Measurements from ENCODE around the gene TBX4.
"Not testable (repeated sequence)": the region's sequence is repeated elsewhere in the genome, so short reads cannot be mapped to it uniquely, and the experiment has no call there.

TBX4 gene

GRCh38 chr17:61502292-61502691, 50.1 kb downstream of the TBX4 start:
- no peak for DNase-seq

- DNase-seq: no peak
These were observed 51.7 kb downstream of the TBX4 start for GRCh38 chr17:61503961-61504360.

- DNase-seq: no peak
These were observed 52.5 kb downstream of the TBX4 start for GRCh38 chr17:61504697-61505096.

GRCh38 chr17:61505846-61506627, 53.8 kb downstream of the TBX4 start:
- DNase-seq: no peak

DNA sequence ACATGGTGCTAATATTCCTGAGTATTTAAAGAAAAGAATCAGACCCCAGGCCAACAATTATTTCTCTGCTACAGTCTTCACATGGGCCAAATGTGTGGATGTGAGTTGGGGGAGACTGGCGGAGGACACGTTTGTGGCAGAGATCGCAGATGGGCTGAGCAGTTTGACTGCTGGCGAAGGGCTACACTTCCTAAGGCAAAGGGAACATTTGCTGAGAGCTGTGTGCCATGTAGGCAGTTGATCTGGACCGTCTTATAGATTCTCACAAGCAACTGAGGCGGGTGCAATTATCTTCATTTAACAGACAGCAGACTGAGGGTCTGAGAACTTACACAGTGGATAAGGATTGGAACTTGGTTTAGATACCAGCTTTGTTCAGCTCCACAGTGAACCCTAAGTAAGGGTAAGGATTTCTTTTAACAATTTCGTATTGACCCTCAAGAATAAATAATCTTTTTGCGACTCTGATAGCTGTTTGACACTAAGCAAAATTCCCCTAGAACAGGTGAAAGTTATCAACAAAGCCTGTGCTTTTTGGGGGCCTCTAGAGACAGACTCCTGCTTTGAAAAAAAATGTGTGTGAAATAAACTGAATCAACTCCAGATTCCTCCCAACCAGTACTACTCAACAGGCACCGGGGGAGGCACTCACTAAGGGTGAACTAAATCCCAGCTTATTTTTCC, 55.3 kb downstream of the TBX4 start:
- no peak for DNase-seq

DNA sequence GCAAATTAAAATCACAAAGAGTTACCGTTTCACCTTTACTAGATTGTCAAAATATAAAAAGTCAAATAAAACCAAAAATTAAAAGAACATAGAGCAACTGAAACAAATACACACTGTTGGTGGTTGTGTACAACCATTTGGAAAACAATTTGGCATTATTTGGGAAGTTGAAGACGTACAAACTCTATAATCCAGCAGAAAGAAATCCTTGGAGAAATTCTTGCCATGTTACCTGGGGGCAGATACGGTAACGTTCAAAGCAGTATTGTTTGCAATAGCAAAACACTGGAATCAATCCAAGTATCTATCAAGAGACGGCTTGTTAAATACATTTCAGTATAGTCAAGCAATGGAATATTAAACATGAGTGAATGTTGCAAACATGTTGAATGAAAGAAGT, 56.7 kb downstream of the TBX4 start:
- no peak for DNase-seq

DNA sequence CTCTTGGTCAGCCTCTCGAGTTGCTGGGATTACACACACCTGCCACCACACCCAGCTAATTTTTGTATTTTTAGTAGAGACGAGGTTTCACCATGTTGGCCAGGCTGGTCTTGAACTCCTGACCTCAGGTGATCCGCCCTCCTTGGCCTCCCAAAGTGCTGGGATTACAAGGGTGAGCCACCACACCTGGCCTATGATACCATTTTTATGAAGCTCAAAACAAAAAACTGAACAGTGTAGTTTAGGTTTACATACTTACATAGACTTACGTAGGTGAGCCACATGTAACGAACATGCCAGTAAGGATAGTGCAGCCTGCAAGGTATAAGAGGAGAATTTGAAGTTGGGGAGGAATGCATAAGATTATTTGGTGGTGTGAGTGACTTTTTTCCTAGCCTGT, 57.2 kb downstream of the TBX4 start:
- DNase-seq: not testable (repeated sequence)

- DNase-seq: no peak
These were observed 58.0 kb downstream of the TBX4 start for GRCh38 chr17:61510237-61510636.

DNA sequence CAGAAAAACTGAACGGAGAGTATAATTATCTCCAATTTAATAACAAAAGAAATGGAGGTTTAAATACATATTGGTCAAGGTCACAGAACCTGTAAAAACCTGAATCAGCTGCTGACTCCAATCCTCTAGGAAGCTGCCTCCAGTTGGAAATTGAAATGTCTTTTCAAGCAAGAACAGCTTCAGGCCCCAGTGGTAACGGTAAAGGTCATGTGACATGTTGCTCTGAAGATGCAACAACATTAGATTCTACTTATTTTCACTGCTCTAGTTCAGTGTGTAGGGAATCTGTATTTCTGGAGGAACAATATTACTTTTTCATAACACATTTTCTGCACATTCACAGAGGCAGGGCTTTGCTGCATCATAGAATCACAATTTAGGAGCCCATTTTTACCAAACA, 58.8 kb downstream of the TBX4 start:
- no peak for DNase-seq

GRCh38 chr17:61511480-61512182, 59.4 kb downstream of the TBX4 start:
- no peak for DNase-seq

GRCh38 chr17:61514491-61514890, 62.3 kb downstream of the TBX4 start:
- no peak for DNase-seq

DNA sequence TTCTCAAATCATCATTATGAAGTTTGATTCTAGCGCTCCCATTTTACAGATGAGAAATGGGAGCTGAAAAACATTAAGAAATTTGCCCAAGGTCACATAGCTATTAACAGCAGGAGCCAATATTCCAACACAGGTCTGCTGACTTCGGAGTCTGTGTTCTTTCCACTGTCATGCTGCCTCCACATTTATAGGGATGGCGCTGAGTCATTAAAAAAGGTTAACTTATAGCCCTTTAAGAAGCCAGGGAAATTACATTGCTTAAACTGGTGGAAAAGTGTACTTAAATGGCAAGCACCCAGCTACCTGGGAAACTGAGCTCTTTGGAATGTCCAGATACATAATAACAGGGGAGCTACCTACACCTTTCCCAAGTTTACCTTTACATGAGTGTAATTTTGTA, 65.0 kb downstream of the TBX4 start:
- no peak for DNase-seq

DNA sequence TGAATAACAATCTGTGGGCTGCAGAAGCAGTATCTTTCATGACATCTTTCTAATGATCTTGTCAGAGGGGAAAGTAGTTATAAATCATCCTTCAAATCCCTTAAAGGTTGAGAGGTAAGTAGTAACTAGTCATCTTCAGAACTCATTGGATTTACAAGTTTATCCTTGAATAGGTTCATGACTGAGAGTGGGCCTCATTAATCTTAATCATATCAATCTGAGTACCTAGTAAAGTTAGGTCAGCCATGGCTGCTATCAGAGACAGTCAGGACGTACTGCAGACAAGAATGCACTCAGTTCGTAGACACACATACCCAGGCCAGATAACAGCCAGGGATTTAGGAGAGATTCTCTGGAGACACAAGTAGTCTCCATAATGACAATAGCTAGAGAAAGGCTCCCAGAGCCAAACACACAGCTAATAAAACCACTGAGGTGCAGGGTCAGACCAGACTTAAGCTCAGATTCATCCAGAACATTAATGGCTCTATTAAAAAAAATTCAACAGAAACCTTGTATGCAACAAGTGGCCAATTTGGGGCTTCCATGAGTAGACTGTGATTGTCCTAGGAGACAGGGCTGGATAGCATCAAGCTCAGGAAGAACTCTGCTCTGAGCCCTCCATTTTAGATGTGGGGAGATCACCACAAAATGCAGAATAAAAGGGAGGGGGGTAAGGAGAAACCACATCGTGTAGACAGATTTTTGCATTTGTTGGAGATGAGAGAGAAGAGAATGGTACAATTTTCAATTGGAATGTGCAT, 65.8 kb downstream of the TBX4 start:
- no peak for DNase-seq

DNA sequence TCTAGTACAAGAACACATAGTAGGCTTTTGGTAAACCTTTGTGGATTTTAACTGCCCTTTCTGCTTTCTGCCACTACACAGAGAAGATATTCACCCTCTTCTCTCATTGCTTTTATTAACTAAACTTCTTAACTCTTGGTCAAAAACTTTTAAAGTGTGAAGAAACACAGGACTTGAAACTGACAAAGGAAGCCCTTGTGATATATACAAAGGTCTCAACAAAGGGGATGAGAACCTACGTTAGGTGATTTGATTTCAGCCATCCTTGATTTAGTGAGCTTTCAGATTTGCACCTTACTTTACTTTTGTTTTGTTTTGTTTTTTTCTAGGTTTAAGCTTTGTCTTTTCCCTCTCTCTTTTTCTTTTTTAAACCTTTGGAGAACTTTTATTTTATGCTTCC, 66.9 kb downstream of the TBX4 start:
- DNase-seq: no peak

DNA sequence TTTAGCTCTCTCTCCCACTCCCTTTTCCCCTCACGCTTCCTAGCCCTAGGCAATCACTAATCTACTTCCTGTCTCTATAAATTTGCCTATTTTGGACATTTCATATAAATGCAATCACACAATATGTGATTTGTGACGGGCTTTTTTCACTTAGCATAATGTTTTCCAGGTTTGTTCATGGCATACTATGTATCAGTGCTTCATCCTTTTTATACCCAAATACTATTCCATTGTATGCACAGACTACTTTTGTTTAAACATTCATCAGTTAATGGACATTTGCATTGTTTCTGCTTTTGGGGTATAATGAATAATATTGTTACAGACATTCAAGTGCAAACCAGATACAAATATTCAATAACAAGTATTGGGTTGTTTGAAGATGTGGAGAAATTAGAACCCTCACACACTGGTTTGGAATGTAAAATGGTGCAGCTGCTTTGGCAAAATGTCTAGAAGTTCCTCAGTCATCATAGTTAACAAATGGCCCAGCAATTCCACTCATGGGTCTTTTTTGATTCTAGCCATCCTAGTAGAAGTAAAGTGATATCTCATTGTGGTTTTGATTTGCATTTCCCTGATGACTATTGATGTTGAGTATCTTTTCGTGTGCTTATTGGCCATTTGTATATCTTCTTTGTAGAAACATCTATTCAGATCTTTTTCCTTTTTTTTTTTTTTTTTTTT, 67.7 kb downstream of the TBX4 start:
- DNase-seq: no peak

GRCh38 chr17:61520897-61521296, 68.7 kb downstream of the TBX4 start:
- no peak for DNase-seq

DNA sequence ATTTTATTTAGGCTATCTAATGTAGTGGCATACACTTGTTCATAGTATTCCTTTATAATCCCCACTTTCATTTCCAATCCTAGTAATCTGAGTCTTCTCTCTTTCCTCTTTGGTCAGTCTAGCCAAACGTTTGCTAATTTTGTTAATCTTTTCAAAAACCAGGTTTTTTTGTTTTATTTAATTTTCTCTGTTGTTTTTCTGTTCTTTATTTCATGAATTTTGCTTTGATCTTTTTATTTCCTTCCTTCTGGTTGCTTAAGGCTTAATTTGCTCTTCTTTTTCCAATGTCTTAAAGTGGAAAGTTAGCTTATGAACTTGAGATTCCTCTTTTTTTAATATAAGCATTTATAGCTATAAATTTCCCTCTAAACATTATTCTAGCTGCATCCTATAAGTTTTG, 69.9 kb downstream of the TBX4 start:
- no peak for DNase-seq

- no peak for DNase-seq
These were observed 72.1 kb downstream of the TBX4 start for GRCh38 chr17:61524319-61524718.

- not testable (repeated sequence) for DNase-seq
These were observed 75.2 kb downstream of the TBX4 start for GRCh38 chr17:61527441-61527840.

DNA sequence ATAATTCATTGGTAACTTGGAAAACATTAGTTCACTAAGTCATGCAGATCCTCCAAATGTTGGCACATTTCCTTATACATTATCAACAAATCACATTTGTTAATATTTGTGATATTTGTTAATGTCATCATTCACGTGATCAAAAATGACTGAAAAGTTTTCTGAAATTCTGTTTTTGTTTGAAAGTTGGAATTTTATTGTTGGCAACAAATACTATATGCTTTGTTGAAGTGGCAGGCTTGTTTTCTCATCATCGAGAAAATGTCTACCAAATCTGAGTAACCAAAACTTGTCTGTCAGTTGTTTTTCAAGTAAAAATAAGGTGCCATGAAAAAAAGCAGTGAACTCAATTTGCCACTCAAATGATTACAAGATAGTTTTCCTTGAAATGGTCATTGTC, 75.9 kb downstream of the TBX4 start:
- DNase-seq: no peak

- DNase-seq: no peak
These were observed 79.0 kb downstream of the TBX4 start for GRCh38 chr17:61531223-61531622.

GRCh38 chr17:61532826-61533225, 80.6 kb downstream of the TBX4 start:
- no peak for DNase-seq

GRCh38 chr17:61533797-61534196, 81.6 kb downstream of the TBX4 start:
- DNase-seq: no peak

Data from CD4-positive, alpha-beta T cell treated with Interleukin-17A for 1 hour (primary cell).